Panc1 (cell line): Measurements from ENCODE around the gene OR1N2. TPM values are rescaled to one million over a fixed set of nuclear protein-coding genes. Genes with fewer than 3 reads are reported as not detected.

Source experiments
- ATAC-seq: fragments of 200-7000 bp; cut with Tn5 transposase; 2 replicates; pipeline ENCODE4 v1.9.1; 2020; ENCODE audit warnings: mild to moderate bottlenecking, moderate library complexity
- BruUV-seq: library from RNA; stranded (reverse); fragments of 400-500 nt; replicated peaks from 2 replicates; lab custom pipeline; 2021; lab: Mats Ljungman, UMichigan
- CTCF ChIA-PET: fragments of 300-600 bp; sonication (Branson Sonifier 250); formaldehyde crosslinking; loops from one replicate; lab custom pipeline; 2022; ENCODE audit warnings: antibody characterized with exemption; lab: Charles Lee
- POLR2A ChIA-PET: fragments of 300-600 bp; sonication (Branson Sonifier 250); formaldehyde crosslinking; loops from one replicate; lab custom pipeline; 2022; ENCODE audit warnings: antibody characterized with exemption; lab: Charles Lee
- DNase-seq: peaks from one replicate; pipeline ENCODE4 v3.0.0-alpha.2; 2010; ENCODE audit warnings: low read depth, low spot score
- H3K27ac ChIP-seq: 2 replicates; pipeline ENCODE4 v1.5.1; 2011; ENCODE audit warnings: mild to moderate bottlenecking, low read length, inconsistent platforms
- H3K27me3 ChIP-seq: fragments of 200-500 bp; sonication (Bioruptor generic); 2 replicates; pipeline ENCODE4 v1.6.0; 2014; ENCODE audit warnings: low read length, inconsistent platforms; ENCODE audit not compliant: control insufficient read depth, insufficient read depth
- H3K36me3 ChIP-seq: fragments of 200-500 bp; sonication (Bioruptor generic); 2 replicates; pipeline ENCODE4 v1.5.1; 2014; ENCODE audit warnings: inconsistent platforms, mild to moderate bottlenecking, low read length, moderate library complexity; ENCODE audit not compliant: control insufficient read depth, insufficient read depth
- H3K4me1 ChIP-seq: 2 replicates; pipeline ENCODE4 v1.5.1; 2011; ENCODE audit warnings: inconsistent platforms, mild to moderate bottlenecking, low read length, moderate library complexity; ENCODE audit not compliant: control insufficient read depth, insufficient read depth
- H3K4me3 ChIP-seq, 2 experiments: 2 replicates each; pipeline ENCODE4 v1.5.1; 2011 to 2012; ENCODE audit warnings: low read depth in 2 of 2, low read length in 2 of 2, mild to moderate bottlenecking in 2 of 2, inconsistent platforms in 1 of 2, moderate library complexity in 1 of 2
- H3K9me3 ChIP-seq: fragments of 200-500 bp; sonication (Bioruptor generic); 2 replicates; pipeline ENCODE4 v1.5.1; 2014; ENCODE audit warnings: low read depth, mild to moderate bottlenecking, inconsistent platforms, low read length, moderate library complexity; ENCODE audit not compliant: control insufficient read depth, insufficient read depth
- CTCF ChIP-seq: fragments of 450-650 bp; IDR thresholded peaks from 2 replicates; pipeline ENCODE4 v1.5.1; 2017; ENCODE audit warnings: mild to moderate bottlenecking
- POLR2AphosphoS5 ChIP-seq: IDR thresholded peaks from 2 replicates; pipeline ENCODE4 v1.6.1; 2012; ENCODE audit warnings: mild to moderate bottlenecking, low read depth, low read length, moderate library complexity
- REST ChIP-seq, 2 experiments: IDR thresholded peaks; 2 replicates each; pipeline ENCODE4 v1.6.1; 2011 to 2012; ENCODE audit warnings: low read depth in 2 of 2, control low read depth in 1 of 2, low read length in 1 of 2, mild to moderate bottlenecking in 1 of 2, moderate library complexity in 1 of 2; ENCODE audit not compliant: insufficient read depth in 1 of 2
- SIN3A ChIP-seq: IDR thresholded peaks from 2 replicates; pipeline ENCODE4 v1.6.1; 2012; ENCODE audit warnings: low read depth, mild to moderate bottlenecking, low read length, moderate library complexity, borderline replicate concordance; ENCODE audit not compliant: insufficient read depth
- TCF7L2 ChIP-seq: IDR thresholded peaks from 2 replicates; pipeline ENCODE4 v1.6.1; 2011; ENCODE audit warnings: mild to moderate bottlenecking, low read depth, low read length, inconsistent platforms
- in situ Hi-C: cut with HindIII; loops from 2 replicates; pipeline ENCODE4 v1.10.0; 2016; ENCODE audit warnings: low sequenced_read_pairs, low pct_unique_long_range_greater_than_20kb
- intact Hi-C: fragments of 100-400 bp; cut with micrococcal nuclease; formaldehyde crosslinking; loops from one replicate; pipeline ENCODE4 v1.10.0; 2022; ENCODE audit not compliant: unreplicated experiment
- total RNA-seq: library from RNA; stranded (reverse); gene quantifications from one replicate; pipeline ENCODE4 v1.2.1, GENCODE V29; 2021; ENCODE audit not compliant: unreplicated experiment

Gene OR1N2
- total RNA-seq, 1 experiment from 2014 or later: not detected

GRCh38 chr9:122572456-122572855 is 19.5 kb downstream of the OR1N2 start:
- Histone ChIP-seq H3K4me3 (no peak overlapping the region), H3K36me3 (no peaks in the 10 kb centered on the region), H3K27ac (no peak overlapping the region), H3K9me3 (no peaks in the 10 kb centered on the region), H3K4me1 (no peaks in the 10 kb centered on the region), H3K27me3 (no peaks in the 10 kb centered on the region)
- DNase-seq (no peak), ATAC-seq (no peak)
- POLR2A ChIA-PET: no interaction called here
- in situ Hi-C loops: no loop called here
- CTCF ChIA-PET: no interaction called here
- no peak for TF ChIP-seq TCF7L2
- no peak for TF ChIP-seq POLR2AphosphoS5
- TF ChIP-seq REST (IDR thresholded peaks at IDR 0.05; ENCODE audit: insufficient read depth in 1 of 2, low read depth in 2 of 2, low read length in 1 of 2): no peak
- no peak for TF ChIP-seq SIN3A
- TF ChIP-seq CTCF: no peak
- BruUV-seq: no TSS peak
- intact Hi-C loops: no loop called here

GRCh38 chr9:122579874-122580273 is 27.0 kb downstream of the OR1N2 start:
- TF ChIP-seq CTCF (no peak), SIN3A (no peak), REST (IDR thresholded peaks at IDR 0.05; ENCODE audit: insufficient read depth in 1 of 2, low read depth in 2 of 2, low read length in 1 of 2) (no peak), TCF7L2 (no peak), POLR2AphosphoS5 (no peak)
- ChIA-PET CTCF (no interaction called here), POLR2A (no interaction called here)
- intact Hi-C loops (no loop called here), in situ Hi-C loops (no loop called here)
- Histone ChIP-seq H3K4me1 (no peaks in the 10 kb centered on the region), H3K36me3 (no peaks in the 10 kb centered on the region), H3K27me3 (no peaks in the 10 kb centered on the region), H3K27ac (no peak overlapping the region), H3K4me3 (no peak overlapping the region), H3K9me3 (no peaks in the 10 kb centered on the region)
- no TSS peak for BruUV-seq
- no peak for DNase-seq
- ATAC-seq: no peak
